GM21619 (cell line): Measurements from ENCODE around the gene PPIL4.
"Not testable (repeated sequence)": the region's sequence is repeated elsewhere in the genome, so short reads cannot be mapped to it uniquely, and the experiment has no call there.

Experiments
- ATAC-seq: cut with Tn5 transposase; IDR thresholded peaks from one replicate; pipeline ENCODE4 v1.9.1; 2021; ENCODE audit not compliant: unreplicated experiment

The PPIL4 gene

GRCh38 chr6:149534742-149535141 is 11.1 kb downstream of the PPIL4 start:
- no peak for ATAC-seq

- no peak for ATAC-seq
Observed at GRCh38 chr6:149529650-149530049, 16.2 kb downstream of the PPIL4 start.

- ATAC-seq, result no peak
Observed at GRCh38 chr6:149515494-149515893, 30.3 kb downstream of the PPIL4 start.

DNA sequence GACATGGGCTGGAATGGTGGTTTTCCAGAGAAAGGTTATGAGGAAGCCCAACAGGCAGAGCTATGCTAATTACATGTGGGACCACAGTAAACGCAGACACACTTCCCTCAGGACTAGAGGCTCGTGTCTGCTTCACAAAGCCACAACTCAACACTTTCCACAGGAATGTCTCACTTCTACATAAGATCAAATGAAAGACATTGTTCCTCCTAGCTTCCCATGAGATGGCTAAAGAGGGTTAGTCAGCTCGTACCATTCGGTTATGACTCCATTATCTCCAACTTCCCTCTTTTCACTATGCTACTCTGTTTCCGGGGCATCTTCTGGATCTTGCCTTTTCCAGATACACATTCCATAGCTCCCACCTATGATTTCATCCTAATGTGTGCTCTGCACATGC is 31.9 kb downstream of the PPIL4 start:
- ATAC-seq, result no peak

DNA sequence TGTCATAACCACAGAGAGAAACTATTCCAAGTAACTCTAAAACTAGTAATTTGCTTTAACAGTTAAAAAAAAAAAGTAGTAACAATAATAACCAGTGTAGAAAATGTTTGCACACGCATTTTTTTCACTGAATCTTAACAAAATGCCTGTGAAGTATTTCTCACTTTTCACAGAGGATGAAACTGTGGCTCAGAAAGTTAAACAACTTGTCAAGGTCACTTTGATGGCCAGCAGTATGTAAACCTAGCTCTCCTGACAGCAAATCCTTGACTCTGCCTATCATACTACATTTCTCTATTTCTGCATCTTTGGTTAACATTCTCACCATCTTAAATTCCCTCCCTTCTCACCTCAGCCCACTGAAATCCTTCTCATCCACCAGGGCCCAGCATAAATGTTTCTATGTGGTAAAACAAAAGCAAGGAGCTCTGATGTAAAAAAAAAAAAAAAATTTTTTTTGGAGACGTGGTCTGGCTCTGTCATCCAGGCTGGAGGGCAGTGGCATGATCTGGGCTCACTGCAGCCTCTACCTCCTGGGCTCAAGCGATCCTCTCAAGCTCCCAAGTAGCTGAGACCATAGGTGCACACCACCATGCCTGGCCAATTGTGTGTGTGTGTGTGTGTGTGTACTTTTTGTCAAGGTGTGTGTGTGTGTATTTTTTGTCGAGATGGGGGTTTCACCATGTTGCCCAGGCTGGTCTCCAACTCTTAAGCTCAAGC is 34.9 kb downstream of the PPIL4 start:
- no peak for ATAC-seq

GRCh38 chr6:149508485-149508884 is 37.4 kb downstream of the PPIL4 start:
- no peak for ATAC-seq

GRCh38 chr6:149503872-149504271 is 42.0 kb downstream of the PPIL4 start:
- no peak for ATAC-seq

GRCh38 chr6:149503276-149503675 is 42.6 kb downstream of the PPIL4 start:
- ATAC-seq, result no peak

DNA sequence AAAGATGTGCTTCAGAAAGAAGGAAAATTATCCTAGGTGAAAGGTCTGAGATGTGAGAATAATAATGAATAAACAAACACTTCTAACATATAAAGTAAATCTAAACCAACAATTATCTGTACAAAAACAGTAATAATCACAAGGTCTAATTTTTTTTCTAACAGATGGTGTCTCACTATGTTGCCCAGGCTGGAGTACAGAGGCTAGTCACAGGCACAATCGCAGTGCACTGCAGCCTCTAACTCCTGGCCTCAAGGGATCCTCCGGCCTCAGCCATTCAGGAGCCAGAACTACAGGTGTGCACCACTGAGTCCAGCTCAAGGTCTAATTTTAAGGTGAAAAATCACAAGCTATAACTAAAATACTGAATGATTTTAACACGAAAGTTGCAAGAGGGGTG is 44.1 kb downstream of the PPIL4 start:
- ATAC-seq, result no peak

GRCh38 chr6:149501201-149501600 is 44.6 kb downstream of the PPIL4 start:
- no peak for ATAC-seq

DNA sequence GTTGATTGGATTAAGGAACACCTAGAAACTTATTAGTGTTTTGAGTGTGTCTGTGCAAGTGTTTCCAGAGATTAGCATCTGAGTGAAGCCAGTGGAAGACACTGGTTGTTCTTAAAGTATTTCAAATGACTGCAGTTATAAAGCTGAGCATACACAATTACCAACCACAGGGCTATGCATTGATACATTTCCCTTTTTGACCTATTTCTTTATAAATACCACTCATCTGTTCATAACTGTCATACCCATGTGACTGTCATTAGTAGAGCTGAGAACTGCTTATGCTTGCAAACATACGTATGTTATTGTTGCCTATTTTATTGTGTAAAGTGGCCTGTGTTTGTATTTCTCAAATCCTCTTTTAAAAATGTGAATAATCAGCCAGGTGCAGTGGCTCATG is 45.7 kb downstream of the PPIL4 start:
- ATAC-seq, result no peak

DNA sequence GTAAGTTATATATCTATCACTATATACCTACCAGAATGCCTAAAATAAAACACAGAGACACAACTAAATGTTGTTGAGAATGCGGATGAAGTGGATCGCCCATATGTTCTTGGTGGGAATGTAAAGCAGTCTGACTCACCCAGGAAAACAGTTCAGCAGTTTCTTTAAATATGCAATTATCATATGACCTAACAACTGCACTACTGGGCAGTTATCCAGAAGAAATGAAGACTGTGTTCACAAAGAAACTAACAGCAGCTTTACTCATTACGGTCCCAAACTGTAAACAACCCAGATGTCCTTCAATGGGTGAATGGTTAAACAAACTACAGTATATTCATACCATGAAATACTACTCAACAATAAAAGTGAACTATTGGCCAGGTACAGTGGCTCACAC is 46.8 kb downstream of the PPIL4 start:
- ATAC-seq, result no peak

DNA sequence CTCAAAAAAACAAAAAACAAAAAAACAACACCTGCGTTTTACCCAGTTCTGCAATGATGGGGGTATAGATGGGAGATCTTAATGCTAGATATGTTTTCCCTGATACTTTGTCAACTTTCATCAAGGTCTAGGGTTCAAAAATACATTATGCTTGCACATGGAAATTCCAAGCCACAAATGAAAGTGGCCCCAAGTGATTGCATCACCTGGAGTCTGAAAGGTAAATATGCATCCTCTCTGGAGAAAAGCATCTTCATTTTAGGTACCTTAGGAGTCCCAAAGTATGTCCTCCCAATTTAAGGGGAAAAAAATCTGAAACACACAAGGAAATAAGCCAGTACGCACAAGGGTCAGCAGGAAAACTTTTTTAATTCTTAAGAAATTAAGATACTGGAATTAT is 48.5 kb downstream of the PPIL4 start:
- no peak for ATAC-seq

DNA sequence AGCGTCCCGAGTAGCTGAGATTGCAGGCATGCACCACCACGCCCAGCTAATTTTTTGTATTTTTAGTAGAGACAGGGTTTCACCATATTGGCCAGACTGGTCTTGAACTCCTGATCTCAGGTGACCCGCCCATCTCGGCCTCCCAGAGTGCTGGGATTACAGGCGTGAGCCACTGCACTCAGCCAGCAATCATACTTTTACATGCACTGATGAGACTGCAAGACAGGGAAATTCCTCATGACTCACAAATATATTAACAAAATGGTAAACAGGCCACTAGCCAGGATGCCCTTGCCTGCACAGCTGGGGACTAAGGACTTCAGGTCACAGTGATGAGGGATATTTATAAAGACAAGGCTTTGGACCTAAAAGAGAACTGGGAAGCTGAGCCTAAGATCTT is 49.2 kb downstream of the PPIL4 start:
- peak; percentile 44 for ATAC-seq

DNA sequence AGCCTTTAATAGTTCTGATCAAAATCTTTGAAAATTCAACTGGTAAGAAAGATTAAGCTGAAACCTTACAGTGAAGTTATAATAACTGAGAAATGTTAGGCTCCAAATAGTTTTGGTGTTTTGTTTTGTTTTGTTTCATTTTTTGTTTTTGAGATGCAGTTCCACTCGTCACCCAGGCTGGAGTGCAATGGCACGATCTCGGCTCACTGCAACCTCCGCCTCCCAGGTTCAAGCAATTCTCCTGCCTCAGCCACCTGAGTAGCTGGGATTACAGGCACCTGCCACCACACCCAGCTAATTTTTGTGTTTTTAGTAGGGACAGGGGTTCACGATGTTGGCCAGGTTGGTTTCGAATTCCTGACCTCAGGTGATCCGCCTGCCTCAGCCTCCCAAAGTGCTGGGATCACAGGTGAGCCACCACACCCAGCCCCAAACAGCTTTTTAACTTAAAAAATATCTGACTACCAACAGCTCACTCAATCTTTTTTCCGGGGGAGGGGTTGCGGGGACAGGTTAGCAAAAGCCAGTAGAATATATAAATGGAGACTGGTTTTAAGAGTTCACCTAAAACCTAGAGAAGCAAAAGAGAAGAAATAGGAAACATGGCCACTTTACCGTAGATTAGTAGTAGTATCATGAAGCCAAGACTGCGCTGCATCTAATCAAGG is 50.4 kb downstream of the PPIL4 start:
- ATAC-seq, result not testable (repeated sequence)

- ATAC-seq, result peak; percentile 77
Observed at GRCh38 chr6:149494810-149495209, 51.0 kb downstream of the PPIL4 start.

DNA sequence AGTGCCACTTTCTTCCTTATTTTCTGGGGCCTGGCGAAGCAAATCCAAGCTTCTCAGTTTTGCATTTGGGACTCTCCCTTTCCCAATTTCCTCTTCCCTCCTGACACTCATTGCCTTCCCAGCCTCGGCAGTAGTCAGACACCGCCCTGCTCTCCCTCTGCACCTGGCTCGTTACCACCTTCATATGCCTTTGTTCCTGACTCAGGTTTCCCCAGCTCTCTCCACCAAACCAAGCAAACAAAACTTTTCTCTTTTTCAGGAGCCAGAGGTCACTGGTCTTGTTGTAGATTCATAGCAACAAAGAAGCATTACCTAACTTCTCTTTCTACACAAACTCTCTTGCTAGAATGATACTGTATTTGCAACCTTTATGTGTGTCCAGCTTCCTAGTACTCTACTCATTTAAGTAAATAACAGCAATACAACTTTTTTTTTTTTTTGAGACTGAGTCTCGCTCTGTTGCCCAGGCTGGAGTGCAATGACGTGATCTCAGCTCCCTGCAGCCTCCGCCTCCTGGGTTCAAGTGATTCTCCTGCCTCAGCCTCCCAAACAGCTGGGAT is 52.0 kb downstream of the PPIL4 start:
- ATAC-seq, result no peak

- ATAC-seq, result no peak
Observed at GRCh38 chr6:149492798-149493343, 53.0 kb downstream of the PPIL4 start.

DNA sequence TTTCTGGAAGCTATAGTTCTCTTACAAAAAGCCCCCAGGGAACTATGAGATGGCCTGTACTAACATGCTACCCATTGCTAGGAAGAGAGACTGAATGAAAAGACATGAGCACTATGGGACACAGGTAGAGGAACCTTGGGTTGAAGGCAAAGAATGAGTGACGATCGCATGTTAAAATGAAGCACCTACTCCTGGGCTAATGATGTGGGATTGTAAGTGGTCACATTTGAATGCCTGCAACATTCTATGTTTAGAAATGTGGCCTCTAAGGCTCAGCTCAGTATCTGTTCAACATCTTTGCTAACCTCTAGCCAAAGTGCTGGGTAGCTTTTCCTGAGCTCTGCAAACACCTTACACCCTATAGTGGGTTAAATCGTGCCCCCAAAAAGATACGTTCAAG is 55.9 kb downstream of the PPIL4 start:
- no peak for ATAC-seq

GRCh38 chr6:149488815-149489214 is 57.0 kb downstream of the PPIL4 start:
- ATAC-seq, result no peak

GRCh38 chr6:149487316-149487715 is 58.5 kb downstream of the PPIL4 start:
- no peak for ATAC-seq
